Activated naive CD4-positive, alpha-beta T cell (primary cell): Measurements from ENCODE around the gene NAA40.

Experiments
- DNase-seq, 4 experiments: peaks; one replicate each; lab custom pipeline; 2025; lab: John Stamatoyannopoulos, UW

NAA40 gene

GRCh38 chr11:63986932-63987513 is 48.2 kb downstream of the NAA40 start:
- DNase-seq: no peak

- no peak for DNase-seq
These were observed 52.8 kb downstream of the NAA40 start for GRCh38 chr11:63991558-63991957.

GRCh38 chr11:63993100-63993499 is 54.3 kb downstream of the NAA40 start:
- DNase-seq: no peak

- DNase-seq: no peak
These were observed 55.2 kb downstream of the NAA40 start for GRCh38 chr11:63993993-63994392.

GRCh38 chr11:63996512-63996911 is 57.7 kb downstream of the NAA40 start:
- DNase-seq: no peak

DNA sequence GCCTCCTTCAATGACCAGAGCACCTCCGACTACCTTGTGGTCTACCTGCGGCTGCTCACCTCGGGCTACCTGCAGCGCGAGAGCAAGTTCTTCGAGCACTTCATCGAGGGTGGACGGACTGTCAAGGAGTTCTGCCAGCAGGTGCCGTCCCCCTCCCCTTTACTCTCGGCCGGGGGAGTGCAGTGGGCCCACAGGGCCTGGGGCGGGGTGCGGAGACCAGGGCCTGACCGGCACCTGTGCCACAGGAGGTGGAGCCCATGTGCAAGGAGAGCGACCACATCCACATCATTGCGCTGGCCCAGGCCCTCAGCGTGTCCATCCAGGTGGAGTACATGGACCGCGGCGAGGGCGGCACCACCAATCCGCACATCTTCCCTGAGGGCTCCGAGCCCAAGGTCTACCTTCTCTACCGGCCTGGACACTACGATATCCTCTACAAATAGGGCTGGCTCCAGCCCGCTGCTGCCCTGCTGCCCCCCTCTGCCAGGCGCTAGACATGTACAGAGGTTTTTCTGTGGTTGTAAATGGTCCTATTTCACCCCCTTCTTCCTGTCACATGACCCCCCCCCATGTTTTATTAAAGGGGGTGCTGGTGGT is 58.4 kb downstream of the NAA40 start:
- DNase-seq: no peak

DNA sequence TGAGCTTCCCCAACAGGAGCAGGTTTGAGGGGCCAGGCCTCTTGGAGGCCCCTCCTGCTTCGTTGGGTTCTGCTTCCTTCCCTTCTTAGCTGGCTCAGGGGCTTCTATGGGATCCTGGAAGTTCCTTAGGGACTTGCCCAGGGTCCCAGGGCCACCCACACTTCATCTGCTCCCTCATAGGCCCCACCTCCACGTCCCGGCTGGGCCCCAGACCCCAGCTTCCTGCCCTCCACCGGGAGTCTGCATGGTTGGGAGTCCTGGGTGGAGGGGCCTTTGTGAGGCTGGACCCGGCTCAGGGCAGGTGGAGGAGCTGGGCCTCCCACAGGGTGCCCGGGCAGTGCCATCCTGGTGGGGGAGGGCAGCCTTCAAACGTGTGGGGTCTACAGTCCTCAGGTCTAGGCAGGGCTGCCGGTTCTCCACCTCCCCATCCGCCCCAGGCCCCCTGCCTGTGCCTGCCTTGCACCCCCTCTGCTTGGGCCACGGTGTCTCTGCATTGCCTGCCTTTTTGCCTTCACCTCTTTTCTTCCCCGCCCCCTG is 59.1 kb downstream of the NAA40 start:
- no peak for DNase-seq

- DNase-seq: peak in 1 of 4 experiments; percentile 32
These were observed 60.0 kb downstream of the NAA40 start for GRCh38 chr11:63998558-63999348.

- peak in 2 of 4 experiments; percentile 27 to 55 for DNase-seq
These were observed 60.7 kb downstream of the NAA40 start for GRCh38 chr11:63999349-64000025.

DNA sequence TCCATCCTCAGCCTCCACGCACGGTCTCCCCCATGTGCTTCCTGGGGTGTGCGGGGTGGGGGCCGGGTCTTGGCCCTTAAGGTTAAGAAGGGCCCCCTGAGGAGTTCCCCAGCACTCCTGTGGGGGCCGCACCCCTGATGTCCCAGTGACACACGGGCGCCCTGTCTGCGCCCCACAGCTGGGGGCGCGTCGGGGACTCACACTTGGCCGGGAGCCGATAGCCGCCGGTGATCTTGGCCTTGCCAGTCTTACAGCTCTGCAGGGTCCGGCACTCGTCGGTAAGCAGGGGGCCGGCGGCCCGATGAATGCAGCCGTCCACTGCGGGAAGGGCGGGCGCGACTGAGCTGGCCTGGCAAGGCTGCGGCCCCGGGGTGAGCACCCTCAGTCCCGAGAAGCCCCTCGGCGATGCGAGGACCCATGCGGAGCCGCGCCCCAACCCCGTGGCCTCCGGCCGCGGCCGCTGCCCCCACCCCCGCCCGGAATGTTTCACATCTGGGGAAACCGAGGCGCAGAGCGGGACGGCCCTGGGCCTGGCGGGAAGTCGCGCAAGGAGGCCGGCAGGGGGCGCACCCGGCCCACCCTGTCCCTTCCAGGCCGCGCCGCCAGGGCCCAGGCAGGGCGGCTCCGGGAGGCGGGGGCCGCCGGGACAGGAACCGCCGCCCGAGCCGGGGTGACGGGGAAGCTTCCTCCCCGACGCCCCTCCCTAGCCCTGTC is 61.4 kb downstream of the NAA40 start:
- DNase-seq: peak in 3 of 4 experiments; percentile 16 to 70 (median 41)

DNA sequence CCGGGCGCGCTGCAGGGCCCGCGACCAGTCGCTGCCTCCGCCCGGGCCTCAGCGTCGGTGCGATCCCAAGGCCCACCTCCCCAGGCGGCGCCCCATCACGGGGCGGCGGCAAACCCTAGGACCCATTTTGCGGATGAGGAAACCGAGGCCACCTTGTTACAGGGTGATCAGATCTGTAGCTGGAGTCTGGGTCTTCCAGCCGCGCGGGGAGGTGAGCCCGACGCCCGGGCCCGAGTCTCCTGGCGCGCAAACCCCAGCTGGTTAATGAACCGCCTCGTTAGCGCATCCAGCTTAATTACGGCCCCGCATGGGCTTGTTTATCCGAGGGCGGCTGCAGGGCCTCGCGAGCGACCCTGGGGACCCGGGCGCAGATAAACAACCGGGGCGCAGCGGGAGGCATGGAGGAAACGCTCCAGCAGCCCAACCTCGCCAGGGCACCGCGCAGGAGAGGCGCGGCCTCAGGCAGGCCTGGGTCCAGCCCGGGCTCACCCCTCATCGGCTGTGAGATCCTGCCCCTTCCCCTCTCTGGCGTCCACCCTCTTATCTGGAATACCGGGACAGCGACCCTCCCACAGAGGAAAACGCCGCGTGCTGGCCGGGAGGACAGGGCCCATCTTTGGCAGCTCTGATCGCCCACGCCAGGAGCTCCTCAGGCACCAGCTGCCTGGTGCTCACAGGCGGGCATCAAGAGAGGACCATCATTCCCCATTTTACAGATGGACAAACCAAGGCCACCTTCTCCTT is 62.1 kb downstream of the NAA40 start:
- no peak for DNase-seq

DNA sequence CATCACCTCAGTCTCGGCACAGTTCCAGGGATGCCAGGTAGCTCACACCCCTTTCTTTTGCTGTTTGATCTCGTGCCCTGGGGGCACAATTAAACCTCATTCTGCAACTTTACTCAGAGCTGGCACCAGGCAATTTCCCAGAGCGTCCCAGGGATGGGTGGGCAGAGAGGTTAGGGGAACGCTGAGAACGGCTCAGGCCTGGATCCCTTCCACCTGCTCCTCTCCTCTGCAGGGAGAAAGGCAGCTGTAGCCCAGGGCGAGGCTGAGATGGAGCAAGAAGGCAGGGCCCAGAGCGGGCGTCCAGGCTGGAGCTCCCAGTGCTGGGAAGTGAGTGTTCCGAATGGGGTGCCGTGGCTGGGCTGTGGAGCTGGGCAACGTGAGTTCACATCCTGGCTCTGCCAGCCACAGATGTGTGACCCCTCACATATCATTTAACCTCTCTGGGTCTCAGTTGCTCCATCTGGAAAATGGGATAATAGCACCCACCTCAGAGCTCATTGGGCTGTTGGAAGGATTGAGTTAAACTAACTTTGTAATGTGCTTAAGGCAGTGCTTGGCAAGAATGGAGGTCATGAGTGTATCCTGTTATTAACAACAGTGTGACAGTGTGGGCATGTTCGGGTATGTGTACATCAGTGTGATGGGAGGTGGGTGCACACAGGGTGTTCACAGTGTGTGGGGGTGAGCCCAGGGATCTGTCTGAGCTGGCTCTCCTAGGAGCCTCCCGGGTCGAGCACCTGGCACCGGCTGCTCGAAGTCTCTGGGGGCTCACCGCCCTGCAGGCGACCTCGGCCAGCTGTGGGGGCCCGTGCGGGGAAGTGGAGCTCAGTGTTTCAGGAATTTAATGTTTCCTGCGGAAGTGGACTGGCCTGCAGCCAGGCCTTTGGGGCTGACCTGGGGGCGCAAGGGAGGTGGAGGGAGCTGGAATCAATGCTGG is 63.0 kb downstream of the NAA40 start:
- no peak for DNase-seq

DNA sequence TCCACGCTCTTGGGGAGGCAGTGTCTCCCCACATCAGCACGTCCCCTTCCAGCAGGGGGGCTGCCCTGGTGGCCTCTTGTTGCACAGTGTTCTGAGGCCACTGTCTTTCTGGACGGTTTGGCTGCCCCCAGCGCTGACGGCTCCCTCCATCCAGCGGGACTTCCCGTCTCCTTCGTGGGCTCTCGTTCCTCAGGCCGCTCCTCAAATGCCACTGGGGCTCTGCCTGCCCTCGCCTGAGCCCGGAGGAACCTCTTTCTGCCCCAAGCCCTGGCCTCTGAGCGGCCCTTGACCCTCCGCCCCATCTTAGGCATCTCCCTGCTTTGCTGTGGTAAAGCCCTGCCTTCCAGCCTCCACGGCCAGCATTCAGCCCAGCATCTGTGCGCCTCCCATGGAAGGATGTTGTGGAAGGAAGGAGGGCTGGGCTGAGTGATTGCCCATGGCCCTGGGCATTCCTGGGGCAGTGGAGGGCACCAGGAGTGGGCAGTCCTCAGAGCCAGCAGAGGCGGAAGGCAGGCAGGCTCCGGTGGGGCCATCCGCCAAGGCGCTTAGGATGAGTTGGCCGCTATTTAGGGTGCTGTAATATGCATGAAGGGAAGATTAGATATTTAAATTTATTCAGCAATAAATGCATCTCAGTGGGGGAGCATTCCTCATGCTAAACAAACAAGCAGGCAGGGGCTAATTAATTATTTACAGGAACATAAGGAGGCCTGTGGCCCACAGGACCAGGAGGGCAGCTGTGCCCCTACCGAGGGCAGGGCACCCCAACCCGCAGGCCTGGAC is 65.2 kb downstream of the NAA40 start:
- DNase-seq: no peak

DNA sequence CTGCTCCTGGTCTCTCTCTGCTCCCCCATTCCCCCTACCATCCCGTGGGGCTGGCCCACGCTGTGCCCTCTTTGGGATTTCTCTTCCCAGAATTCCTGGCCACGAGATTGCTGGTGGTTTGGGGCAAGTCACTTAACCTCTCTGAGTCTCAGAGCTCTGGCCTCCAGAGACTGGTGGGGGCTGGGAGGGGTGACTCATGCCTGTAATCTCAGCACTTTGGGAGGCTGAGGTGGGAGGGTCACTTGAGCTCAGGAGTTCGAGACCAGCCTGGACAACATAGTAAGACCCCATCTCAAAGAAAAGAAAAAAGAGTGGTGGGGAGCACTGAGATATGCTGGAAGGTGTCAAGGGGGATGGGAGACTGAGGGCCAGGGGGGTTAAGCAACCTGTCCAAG is 65.8 kb downstream of the NAA40 start:
- DNase-seq: no peak

DNA sequence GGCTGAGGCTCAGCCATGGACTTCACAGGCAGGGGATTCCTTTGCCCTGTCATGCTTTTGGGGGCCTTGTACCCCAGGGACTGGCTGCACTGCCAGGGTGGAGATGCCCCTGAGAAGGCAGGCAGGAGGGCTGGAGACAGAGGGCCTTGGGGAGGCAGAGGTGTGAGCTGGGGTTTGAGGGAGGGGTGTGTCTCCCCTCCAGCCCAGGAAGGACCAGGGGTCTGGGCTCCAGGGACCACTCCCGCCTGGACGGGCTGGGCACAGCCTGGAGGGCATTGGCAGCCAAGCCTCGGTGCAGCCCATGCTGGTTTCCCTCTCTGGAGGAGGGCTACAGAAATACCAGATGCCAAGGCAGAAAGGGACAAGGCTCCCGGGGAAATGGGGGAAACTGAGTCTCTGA is 66.9 kb downstream of the NAA40 start:
- no peak for DNase-seq

- no peak for DNase-seq
These were observed 67.6 kb downstream of the NAA40 start for GRCh38 chr11:64006398-64006797.
